GM12872 (cell line): ENCODE data around the gene CTNNA2.

ENCODE experiments used
- TF ChIP-seq, protein P1 (sequence below): IDR thresholded peaks from 3 replicates; pipeline ENCODE4 v1.5.1; 2011; ENCODE audit warnings: low read depth, mild to moderate bottlenecking, low read length, moderate library complexity; ENCODE audit not compliant: insufficient read depth

Gene CTNNA2

DNA sequence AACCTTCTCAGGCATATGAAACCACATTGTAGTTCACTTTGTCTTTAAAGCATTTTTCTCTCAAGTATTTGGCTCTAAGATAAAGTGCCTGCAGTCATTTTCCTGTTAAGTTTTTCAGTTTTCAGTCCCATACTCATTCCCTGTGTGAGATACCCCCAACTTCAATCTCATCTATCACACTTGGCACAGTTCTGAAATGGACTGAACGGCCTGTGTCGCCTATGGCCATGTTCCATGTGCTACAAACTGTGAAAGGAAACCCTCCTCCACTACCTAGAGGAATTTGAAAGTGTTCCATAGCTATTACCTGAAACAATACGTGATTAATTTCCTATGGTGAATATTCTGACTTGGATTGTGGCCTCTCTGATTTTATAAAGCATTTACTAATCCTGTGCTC lies 319.1 kb downstream of the CTNNA2 start:
- TF ChIP-seq, protein P1, sequence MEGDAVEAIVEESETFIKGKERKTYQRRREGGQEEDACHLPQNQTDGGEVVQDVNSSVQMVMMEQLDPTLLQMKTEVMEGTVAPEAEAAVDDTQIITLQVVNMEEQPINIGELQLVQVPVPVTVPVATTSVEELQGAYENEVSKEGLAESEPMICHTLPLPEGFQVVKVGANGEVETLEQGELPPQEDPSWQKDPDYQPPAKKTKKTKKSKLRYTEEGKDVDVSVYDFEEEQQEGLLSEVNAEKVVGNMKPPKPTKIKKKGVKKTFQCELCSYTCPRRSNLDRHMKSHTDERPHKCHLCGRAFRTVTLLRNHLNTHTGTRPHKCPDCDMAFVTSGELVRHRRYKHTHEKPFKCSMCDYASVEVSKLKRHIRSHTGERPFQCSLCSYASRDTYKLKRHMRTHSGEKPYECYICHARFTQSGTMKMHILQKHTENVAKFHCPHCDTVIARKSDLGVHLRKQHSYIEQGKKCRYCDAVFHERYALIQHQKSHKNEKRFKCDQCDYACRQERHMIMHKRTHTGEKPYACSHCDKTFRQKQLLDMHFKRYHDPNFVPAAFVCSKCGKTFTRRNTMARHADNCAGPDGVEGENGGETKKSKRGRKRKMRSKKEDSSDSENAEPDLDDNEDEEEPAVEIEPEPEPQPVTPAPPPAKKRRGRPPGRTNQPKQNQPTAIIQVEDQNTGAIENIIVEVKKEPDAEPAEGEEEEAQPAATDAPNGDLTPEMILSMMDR = no peak

DNA sequence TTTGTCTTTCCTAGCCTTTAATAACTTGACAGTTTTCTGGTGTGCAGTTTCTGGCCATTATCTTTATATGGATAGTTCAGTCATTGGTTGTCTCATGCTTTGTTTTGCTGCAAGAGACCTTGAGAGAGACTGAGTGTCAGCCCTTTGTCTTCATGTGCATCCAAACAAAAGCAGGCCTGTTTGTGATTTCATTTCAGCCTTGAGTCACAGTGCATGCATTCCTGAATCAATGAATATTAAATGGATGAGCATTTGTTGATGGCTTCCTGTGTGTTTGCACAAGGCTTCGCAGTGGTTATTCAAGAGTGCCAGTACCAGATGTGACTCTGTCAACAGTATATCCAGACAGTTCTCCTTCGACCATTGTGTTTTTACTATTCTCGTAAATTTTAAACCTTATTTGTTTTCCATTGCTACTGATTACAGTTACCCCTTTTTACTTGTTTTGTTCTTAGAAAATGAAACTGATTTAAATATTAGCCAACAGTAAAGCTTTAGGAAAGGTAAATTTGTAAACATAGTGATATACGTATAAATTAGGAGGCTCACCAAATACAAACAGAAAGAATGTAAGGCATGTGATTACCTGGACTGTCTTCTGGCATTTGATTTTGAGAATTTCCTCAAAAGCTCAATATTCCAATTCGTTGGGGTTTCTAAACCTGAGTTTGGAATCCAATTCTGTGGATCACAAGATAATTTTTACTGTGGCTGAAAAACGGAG lies 319.8 kb downstream of the CTNNA2 start:
- TF ChIP-seq, protein P1 = no peak

DNA sequence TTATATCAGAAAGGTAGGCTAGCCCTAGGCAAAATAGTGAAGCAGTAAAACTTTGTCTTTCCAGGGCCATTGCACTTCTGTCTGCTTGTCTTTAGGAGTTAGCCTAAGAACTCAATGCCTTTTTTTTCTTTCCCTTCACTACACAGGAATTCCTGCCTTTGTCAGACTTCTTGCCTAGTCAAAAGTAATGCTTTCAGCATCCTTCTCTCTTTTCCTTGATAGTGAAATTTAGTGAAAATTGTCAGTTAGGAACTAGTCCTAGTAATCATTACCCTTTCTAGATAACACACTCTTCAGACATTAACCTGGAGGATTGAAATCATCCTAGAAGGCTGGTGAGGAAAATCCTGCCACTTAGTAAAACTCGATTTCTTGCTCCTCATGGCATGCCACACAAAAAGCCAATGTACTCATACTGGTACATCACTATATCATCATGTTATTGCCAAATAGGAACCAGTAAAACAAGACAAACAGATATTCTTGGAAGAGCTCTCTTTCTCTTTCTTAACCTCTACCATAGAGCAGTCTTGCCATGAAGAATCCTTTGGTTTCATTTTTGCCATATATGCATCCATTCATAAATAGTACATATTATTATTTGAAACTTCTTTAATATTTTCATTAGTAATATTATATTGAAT lies 320.5 kb downstream of the CTNNA2 start:
- TF ChIP-seq, protein P1 = no peak

DNA sequence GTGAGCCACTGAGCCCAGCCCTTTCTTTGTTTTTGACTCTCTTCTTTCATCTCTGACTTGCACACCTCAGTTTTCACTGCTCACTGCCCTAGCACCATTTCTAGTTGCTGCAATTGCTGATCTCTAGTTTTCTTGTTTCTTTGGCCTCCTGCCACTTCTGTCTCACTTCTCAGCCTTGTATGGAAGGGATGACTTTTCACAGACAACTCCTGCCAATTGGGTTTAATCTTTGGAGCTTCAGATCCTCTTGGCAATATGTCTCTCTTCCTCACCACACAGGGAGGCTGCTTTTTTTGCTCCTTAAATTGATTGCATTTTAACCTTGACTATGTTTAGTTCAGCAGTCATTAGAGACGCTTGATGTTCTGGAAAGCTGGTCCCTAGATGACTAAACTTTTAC lies 323.1 kb downstream of the CTNNA2 start:
- TF ChIP-seq, protein P1 = no peak

DNA sequence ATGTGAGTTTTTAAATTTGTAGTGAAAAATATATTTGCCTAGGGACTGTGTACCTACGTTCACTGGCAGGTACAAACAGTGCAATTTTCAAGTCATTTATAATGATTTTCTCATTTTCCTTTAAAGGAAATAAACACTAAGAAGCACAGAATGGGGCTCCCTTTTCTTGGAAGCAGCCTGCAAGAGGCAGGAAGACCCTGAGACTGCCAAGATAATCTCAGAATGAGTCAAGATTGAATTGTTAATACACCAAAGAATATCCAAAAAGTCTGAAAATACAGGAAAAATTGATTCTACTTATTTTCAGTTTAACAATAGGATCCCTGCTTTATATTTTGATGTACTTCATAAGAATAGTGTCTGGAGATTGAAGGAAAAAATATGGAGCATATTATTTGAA lies 331.2 kb downstream of the CTNNA2 start:
- TF ChIP-seq, protein P1 = no peak

DNA sequence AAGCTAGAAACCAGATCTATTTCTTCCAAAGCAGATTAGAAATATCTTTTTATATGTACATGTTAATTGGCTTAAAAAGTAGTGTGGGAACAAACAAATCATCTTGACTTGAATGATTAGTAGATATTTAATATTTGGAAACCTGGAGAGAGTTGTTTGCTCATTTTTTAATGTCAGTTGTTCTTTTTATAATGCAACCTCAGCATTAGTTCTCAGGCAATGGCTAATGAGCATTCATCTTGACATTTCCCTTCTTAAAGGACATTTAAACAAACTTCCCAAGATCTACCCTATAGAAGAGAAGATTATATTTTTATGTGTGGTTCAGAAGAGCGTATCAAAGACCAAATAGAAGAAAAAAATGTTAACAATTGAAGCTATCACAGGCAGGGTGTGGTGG lies 334.0 kb downstream of the CTNNA2 start:
- TF ChIP-seq, protein P1 = no peak

DNA sequence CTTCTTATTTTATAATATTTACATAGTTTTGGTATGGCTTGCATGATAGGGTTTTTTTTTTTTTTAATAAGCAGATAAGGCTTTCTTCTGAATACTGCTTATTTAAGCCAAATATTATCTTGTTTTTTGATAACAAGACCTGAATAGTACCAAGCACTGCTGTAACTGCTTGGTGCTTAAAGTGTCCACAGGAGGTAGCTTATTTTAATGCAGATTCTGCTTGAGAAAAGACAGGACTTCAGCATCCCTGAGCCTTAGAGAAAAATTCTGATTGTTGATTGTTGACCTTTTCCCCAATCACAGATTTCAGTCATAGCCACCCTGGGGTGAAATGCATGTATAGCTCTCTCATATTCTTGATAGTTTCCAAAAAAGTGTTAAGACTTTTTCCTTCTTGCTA lies 336.4 kb downstream of the CTNNA2 start:
- TF ChIP-seq, protein P1 = no peak
